Measurements from ENCODE around the gene ZNF862.

The ZNF862 gene

DNA sequence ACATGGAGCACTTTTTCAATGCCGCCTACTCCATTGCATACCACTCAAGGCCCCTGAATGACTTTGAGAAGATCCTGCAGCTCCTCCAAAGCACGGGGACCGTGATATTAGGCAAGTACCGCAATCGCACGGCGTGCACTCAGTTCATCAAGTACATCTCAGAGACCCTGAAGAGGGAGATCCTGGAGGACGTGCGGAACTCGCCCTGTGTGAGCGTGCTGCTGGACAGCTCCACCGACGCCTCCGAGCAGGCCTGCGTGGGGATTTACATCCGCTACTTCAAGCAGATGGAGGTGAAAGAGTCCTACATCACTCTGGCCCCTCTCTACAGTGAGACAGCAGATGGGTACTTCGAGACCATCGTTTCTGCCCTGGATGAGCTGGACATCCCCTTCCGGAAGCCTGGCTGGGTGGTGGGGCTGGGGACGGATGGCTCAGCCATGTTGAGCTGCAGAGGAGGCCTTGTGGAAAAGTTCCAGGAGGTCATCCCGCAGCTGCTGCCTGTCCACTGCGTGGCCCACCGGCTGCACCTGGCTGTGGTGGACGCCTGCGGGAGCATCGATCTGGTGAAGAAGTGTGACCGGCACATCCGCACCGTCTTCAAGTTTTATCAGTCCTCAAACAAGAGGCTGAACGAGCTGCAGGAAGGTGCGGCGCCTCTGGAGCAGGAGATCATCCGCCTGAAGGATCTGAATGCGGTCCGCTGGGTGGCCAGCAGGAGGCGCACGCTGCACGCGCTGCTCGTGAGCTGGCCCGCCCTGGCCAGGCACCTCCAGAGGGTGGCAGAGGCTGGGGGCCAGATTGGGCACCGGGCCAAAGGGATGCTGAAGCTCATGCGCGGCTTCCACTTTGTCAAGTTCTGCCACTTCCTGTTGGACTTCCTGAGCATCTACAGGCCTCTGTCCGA is 22.9 kb downstream of the ZNF862 start:
- H3K27me3 ChIP-seq, result no peaks in the 10 kb centered on the region
- no peak for TF ChIP-seq Cebpa-rat (IDR thresholded peaks at IDR 0.05)
- H3K4me3 ChIP-seq, result no peak overlapping the region

DNA sequence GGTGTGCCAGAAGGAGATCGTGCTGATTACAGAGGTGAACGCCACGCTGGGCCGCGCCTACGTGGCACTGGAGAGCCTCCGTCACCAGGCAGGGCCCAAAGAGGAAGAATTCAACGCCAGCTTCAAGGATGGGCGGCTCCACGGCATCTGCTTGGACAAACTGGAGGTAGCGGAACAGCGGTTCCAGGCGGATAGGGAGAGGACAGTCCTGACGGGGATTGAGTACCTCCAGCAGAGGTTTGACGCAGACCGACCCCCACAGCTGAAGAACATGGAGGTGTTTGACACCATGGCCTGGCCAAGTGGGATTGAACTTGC is 23.5 kb downstream of the ZNF862 start:
- TF ChIP-seq Cebpa-rat (IDR thresholded peaks at IDR 0.05), result no peak
- peaks cover 60% of the 10 kb centered on the region for H3K4me1 ChIP-seq

More for the DNA sequence above, 22.9 kb downstream of the ZNF862 start:
- no peak overlapping the region for H3K9ac ChIP-seq
- no peaks in the 10 kb centered on the region for H4K20me1 ChIP-seq
- no peak overlapping the region for H3K27ac ChIP-seq
- peaks cover 60% of the 10 kb centered on the region for H3K4me1 ChIP-seq
- H3K4me2 ChIP-seq, result no peak overlapping the region
- H3K9me3 ChIP-seq, result no peaks in the 10 kb centered on the region
- peaks cover 30% of the 10 kb centered on the region for H3K36me3 ChIP-seq

DNA sequence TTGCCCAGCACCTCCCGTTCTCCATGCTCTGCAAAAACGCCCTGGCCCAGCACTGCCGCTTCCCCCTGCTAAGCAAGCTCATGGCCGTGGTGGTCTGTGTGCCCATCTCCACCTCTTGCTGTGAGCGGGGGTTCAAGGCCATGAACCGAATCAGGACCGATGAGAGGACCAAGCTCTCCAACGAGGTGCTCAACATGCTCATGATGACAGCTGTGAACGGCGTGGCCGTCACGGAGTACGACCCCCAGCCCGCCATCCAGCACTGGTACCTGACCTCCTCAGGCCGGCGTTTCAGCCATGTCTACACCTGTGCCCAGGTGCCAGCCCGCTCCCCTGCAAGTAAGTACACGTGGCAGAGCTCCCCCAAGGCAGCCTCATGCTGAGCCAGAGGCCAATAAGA is 24.0 kb downstream of the ZNF862 start:
- no peak for TF ChIP-seq Cebpa-rat (IDR thresholded peaks at IDR 0.05)
- H4K20me1 ChIP-seq, result no peaks in the 10 kb centered on the region
- H3K27me3 ChIP-seq, result no peaks in the 10 kb centered on the region
- no peak overlapping the region for H3K27ac ChIP-seq
- H3K4me2 ChIP-seq, result no peak overlapping the region
- H3K36me3 ChIP-seq, result peaks cover 30% of the 10 kb centered on the region
- H3K9me3 ChIP-seq, result no peaks in the 10 kb centered on the region
- H3K4me3 ChIP-seq, result no peak overlapping the region
- peaks cover 60% of the 10 kb centered on the region for H3K4me1 ChIP-seq
- no peak overlapping the region for H3K9ac ChIP-seq

More for the DNA sequence above, 23.5 kb downstream of the ZNF862 start:
- H3K36me3 ChIP-seq, result peaks cover 30% of the 10 kb centered on the region
- H3K27me3 ChIP-seq, result no peaks in the 10 kb centered on the region
- H4K20me1 ChIP-seq, result no peaks in the 10 kb centered on the region
- no peak overlapping the region for H3K4me2 ChIP-seq
- no peak overlapping the region for H3K27ac ChIP-seq
- H3K9me3 ChIP-seq, result no peaks in the 10 kb centered on the region
- no peak overlapping the region for H3K9ac ChIP-seq
- no peak overlapping the region for H3K4me3 ChIP-seq

DNA sequence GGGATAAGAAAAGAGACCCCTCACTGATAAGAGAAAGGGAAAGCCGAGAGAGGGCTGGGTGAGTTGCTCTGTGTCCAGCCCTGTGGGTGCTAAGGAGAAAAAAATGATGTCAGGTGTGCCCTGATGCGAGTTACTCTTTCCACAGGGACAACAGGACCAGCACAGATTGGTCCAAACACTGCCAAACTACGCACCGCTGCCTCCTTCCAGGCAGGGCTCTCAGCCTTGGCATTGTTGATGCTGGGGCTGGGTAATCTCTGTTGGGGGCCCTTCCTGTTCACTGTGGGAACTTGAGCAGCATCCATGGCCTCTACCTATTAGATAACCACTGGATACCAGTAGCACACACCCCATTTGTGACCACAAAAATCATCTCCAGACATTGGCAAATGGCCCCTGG is 25.3 kb downstream of the ZNF862 start:
- Histone ChIP-seq H3K36me3 (peaks cover 30% of the 10 kb centered on the region), H3K9me3 (no peaks in the 10 kb centered on the region), H3K4me3 (no peak overlapping the region), H3K27ac (peak overlapping the region; percentile 78; the same call in 1 of the 2 replicates), H3K4me2 (peak overlapping the region; percentile 97), H4K20me1 (no peaks in the 10 kb centered on the region), H3K9ac (no peak overlapping the region), H3K4me1 (peaks cover 65% of the 10 kb centered on the region), H3K27me3 (no peaks in the 10 kb centered on the region)
- no peak for TF ChIP-seq Cebpa-rat (IDR thresholded peaks at IDR 0.05)

DNA sequence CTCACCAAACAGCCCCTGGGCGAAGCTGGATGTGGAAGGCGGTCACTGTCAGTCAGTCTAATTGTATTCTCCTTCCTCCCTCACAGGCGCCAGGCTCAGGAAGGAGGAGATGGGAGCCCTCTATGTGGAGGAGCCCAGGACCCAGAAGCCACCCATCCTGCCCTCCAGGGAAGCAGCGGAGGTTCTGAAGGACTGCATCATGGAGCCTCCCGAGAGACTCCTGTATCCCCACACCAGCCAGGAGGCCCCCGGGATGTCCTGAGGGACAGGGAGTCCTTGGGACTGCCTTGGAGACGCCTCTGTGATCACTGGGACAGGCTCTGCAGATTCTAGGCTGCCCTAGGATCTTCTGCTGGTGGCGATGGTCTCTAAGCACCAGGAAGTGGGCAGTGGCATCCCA is 25.8 kb downstream of the ZNF862 start:
- peak overlapping the region; percentile 78 for H3K27ac ChIP-seq

DNA sequence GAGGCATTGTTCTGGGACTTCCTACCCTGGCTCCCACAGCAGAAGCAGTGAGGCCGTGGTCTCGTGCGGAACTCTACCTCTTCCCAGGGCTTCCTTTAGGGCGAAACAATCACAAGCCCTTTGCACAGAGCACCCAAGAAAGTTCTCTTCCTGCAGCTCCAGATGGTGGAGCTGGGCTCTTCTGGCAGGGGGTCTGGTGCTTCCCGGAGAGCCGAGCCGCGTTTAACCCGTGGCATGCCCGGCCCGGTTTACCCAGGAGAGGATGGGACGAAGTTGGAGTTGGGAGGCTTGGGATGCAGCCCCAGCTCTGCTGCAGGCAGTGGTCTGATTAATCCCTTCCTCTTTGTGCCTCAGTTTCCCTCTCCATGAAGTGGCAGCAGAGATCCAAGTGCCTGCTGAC is 26.6 kb downstream of the ZNF862 start:
- Histone ChIP-seq H3K27me3 (no peaks in the 10 kb centered on the region), H3K27ac (peak overlapping the region; percentile 78), H3K4me1 (peaks cover 77% of the 10 kb centered on the region), H4K20me1 (no peaks in the 10 kb centered on the region), H3K36me3 (peaks cover 23% of the 10 kb centered on the region), H3K9me3 (no peaks in the 10 kb centered on the region), H3K4me3 (no peak overlapping the region), H3K4me2 (peak overlapping the region; percentile 97), H3K9ac (no peak overlapping the region)
- no peak for TF ChIP-seq Cebpa-rat (IDR thresholded peaks at IDR 0.05)

More for the DNA sequence above, 25.8 kb downstream of the ZNF862 start:
- no peak overlapping the region for H3K4me3 ChIP-seq
- TF ChIP-seq Cebpa-rat (IDR thresholded peaks at IDR 0.05), result no peak
- no peak overlapping the region for H3K9ac ChIP-seq
- H4K20me1 ChIP-seq, result no peaks in the 10 kb centered on the region
- H3K36me3 ChIP-seq, result peaks cover 29% of the 10 kb centered on the region
- no peaks in the 10 kb centered on the region for H3K27me3 ChIP-seq
- H3K4me2 ChIP-seq, result peak overlapping the region; percentile 97
- no peaks in the 10 kb centered on the region for H3K9me3 ChIP-seq
- H3K4me1 ChIP-seq, result peaks cover 70% of the 10 kb centered on the region

DNA sequence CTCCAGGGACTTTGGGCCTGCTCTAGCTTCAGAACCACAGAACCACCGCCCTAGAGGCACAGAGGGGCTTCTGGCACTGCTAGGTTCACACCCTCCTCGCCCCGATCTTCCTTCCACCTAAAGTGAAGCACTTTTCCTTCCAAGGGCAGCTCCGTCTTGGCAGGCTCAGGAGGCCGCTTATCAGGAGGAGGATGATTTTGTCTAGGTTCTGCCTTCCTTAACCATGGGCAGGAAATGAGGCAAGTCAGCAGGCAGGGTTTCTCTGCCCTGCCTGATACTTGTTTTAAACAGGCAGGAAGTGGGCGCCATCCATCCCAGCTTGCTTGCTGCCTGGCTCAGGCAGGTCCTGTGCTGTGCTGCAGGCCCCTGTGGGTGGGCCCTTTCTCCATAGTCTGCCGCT is 27.3 kb downstream of the ZNF862 start:
- peak overlapping the region; percentile 78 for H3K27ac ChIP-seq
- no peaks in the 10 kb centered on the region for H3K27me3 ChIP-seq
- no peaks in the 10 kb centered on the region for H3K9me3 ChIP-seq
- peak overlapping the region; percentile 46 for H3K9ac ChIP-seq
- H3K4me1 ChIP-seq, result peaks cover 84% of the 10 kb centered on the region
- TF ChIP-seq Cebpa-rat (IDR thresholded peaks at IDR 0.05), result no peak
- H3K36me3 ChIP-seq, result peaks cover 19% of the 10 kb centered on the region
- no peak overlapping the region for H3K4me3 ChIP-seq
- no peaks in the 10 kb centered on the region for H4K20me1 ChIP-seq
- H3K4me2 ChIP-seq, result peak overlapping the region; percentile 97

DNA sequence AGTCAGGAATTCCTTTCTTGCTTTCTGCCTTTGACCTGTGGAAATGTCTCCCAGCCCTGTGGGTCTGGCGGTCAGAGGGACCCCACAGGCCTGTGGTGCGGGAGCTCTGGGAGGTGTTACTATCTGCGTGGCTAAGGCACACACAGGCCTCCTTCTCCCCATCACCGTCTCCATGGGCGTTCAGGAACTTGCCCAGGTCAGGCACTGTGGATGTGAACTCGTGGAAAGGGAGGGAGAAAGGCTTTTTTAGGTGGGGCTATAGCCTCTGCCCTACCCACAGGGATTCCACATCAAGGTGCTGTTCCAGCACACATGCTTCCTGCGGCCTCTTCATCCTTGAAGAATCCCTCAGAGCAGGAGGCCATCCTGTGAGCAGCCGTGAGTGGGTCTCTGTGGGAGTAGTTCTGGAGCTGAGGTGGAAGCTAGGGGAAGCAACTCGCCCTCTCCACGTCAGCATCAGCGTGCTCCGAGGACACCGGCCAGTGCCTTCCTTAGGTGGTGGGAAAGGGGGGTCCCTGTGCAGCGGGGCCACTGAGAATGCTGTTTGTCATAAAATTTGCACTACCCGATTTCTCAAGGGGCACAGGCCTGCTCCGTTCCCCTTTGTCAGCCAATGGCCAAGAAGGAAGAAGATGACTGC is 28.1 kb downstream of the ZNF862 start:
- H3K36me3 ChIP-seq, result peaks cover 11% of the 10 kb centered on the region
- H3K4me2 ChIP-seq, result peak overlapping the region; percentile 97
- H3K9me3 ChIP-seq, result no peaks in the 10 kb centered on the region
- H3K9ac ChIP-seq, result 0 out of 2 replicates have a peak overlapping the region, but pooled peaks have one; percentile 46
- H3K4me1 ChIP-seq, result peaks cover 92% of the 10 kb centered on the region
- H3K27ac ChIP-seq, result peak overlapping the region; percentile 78
- H4K20me1 ChIP-seq, result no peaks in the 10 kb centered on the region
- no peak overlapping the region for H3K4me3 ChIP-seq
- no peak for TF ChIP-seq Cebpa-rat (IDR thresholded peaks at IDR 0.05)
- H3K27me3 ChIP-seq, result no peaks in the 10 kb centered on the region

DNA sequence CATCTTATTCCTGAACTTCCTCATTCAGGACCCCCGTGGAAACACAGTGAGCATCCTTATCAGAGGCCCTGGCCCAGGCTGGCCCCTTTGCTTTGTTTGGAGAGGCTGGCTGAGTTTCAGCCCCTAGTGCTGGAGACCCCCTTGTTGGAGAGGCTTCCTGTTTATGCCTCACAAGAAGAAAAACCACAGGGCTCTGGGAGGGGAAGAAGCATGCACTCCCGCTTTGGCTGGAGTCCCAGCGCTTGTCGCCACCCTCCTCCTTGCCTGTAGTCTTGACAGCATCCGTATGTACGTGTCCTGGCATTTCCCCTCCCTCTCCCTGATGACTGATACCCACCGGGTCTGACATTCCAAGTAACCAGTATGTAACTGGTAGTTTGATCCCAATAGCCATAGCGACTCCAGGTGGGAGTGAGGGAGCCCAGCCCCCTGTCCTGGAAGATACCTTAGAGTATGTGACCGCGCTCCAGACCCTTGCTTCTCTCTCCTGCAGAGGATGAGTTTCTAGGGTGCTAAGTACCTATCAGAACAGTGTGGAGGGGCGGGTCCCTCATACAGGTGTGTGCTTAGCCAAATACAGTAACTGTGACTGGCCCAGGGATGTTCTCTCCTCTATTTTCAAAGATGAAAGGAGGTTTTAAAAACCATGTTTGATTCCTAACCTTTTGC is 28.7 kb downstream of the ZNF862 start:
- Histone ChIP-seq H3K4me1 (peaks cover 99% of the 10 kb centered on the region), H3K27me3 (no peaks in the 10 kb centered on the region), H3K9me3 (no peaks in the 10 kb centered on the region), H3K27ac (peak overlapping the region; percentile 78), H3K4me2 (peak overlapping the region; percentile 97), H3K36me3 (peaks cover 4% of the 10 kb centered on the region; the same call in 1 of the 2 replicates), H4K20me1 (no peaks in the 10 kb centered on the region), H3K9ac (no peak overlapping the region), H3K4me3 (no peak overlapping the region)
- TF ChIP-seq Cebpa-rat (IDR thresholded peaks at IDR 0.05), result no peak

Data from BLaER1 (cell line).